Left ventricle myocardium superior (tissue), 1 donor: Measurements from ENCODE around the gene TNKS1BP1. TPM values are rescaled to one million over a fixed set of nuclear protein-coding genes. Genes with fewer than 3 reads are reported as not detected.
"Not testable (repeated sequence)": the region's sequence is repeated elsewhere in the genome, so short reads cannot be mapped to it uniquely, and the experiment has no call there.

Source experiments
- ATAC-seq: fragments of 200-7000 bp; cut with Tn5 transposase; one replicate; pipeline ENCODE4 v1.9.1; 2020; ENCODE audit warnings: mild to moderate bottlenecking, moderate library complexity
- DNase-seq: peaks from one replicate; pipeline ENCODE4 v3.0.0-alpha.2; 2020
- intact Hi-C: fragments of 100-400 bp; cut with micrococcal nuclease; formaldehyde crosslinking; loops from one replicate; pipeline ENCODE4 v1.11.0; 2022
- long read RNA-seq: library from polyadenylated mRNA; unstranded; transcript quantifications from one replicate; pipeline ENCODE4 v2.0.0, GENCODE V29; 2021
- total RNA-seq: library from RNA; stranded (reverse); fragmentation: NEBNext Ultra II Directional; extraction: Animal tissue kit (Norgen Biotek cat#: 25700); gene quantifications from one replicate; pipeline ENCODE4 v1.2.1, GENCODE V29; 2021
- donor health status: DM: no; HTN: yes; CAD: no; lungs with severe emphysema.

Gene TNKS1BP1
- 44.4 TPM for total RNA-seq
- long read RNA-seq, full-length matches to known transcripts, result 15 of 52 reads
- long read RNA-seq, partial matches to known transcripts, result 31 of 52 reads
- long read RNA-seq, other reads (novel, unspliced or antisense), result 6 of 52 reads

GRCh38 chr11:57324886-57325734, at the start of gene TNKS1BP1:
TNKS1BP1 (minus strand) TSS chr11:57324952; CDS start chr11:57321885, 3,067 bp downstream.
- DNase-seq (peak; percentile 97), ATAC-seq (peak; percentile 83)

GRCh38 chr11:57373146-57373545, 48.4 kb upstream of the TNKS1BP1 start:
- intact Hi-C loops, result no loop called here
- ATAC-seq, result peak; percentile 65
- DNase-seq, result no peak

More at GRCh38 chr11:57324886-57325734, at the start of gene TNKS1BP1:
- intact Hi-C loops, result no loop called here

GRCh38 chr11:57370941-57371340, 46.2 kb upstream of the TNKS1BP1 start:
- intact Hi-C loops, result no loop called here
- no peak for DNase-seq
- no peak for ATAC-seq

- DNase-seq (no peak), ATAC-seq (no peak)
- intact Hi-C loops, result no loop called here
These were observed 45.5 kb upstream of the TNKS1BP1 start for GRCh38 chr11:57370251-57370650.

GRCh38 chr11:57368845-57369232, 44.1 kb upstream of the TNKS1BP1 start:
- intact Hi-C loops, result loop anchor here (10.0 kb wide), 1 partner anchor 66 kb away; no protein-coding TSS in a partner anchor
- no peak for DNase-seq
- ATAC-seq, result no peak

GRCh38 chr11:57368106-57368844, 43.5 kb upstream of the TNKS1BP1 start:
- intact Hi-C loops, result loop anchor here (10.0 kb wide), 1 partner anchor 67 kb away; no protein-coding TSS in a partner anchor
- ATAC-seq, result no peak
- no peak for DNase-seq

- ATAC-seq, result no peak
- intact Hi-C loops, result loop anchor here (10.0 kb wide), 1 partner anchor 70 kb away; no protein-coding TSS in a partner anchor
- no peak for DNase-seq
These were observed 40.3 kb upstream of the TNKS1BP1 start for GRCh38 chr11:57364851-57365660.

GRCh38 chr11:57363131-57364080, 38.7 kb upstream of the TNKS1BP1 start:
- ATAC-seq (no peak), DNase-seq (no peak)
- intact Hi-C loops, result loop anchor here (10.0 kb wide), 1 partner anchor 71 kb away; no protein-coding TSS in a partner anchor

- DNase-seq (no peak), ATAC-seq (no peak)
- intact Hi-C loops, result loop anchor here (10.0 kb wide), 1 partner anchor 73 kb away; no protein-coding TSS in a partner anchor
These were observed 37.2 kb upstream of the TNKS1BP1 start for GRCh38 chr11:57361926-57362325.

- ATAC-seq, DNase-seq: not testable (repeated sequence)
- intact Hi-C loops, result loop anchor here (10.0 kb wide), 1 partner anchor 73 kb away; no protein-coding TSS in a partner anchor
These were observed 36.7 kb upstream of the TNKS1BP1 start for GRCh38 chr11:57361420-57361819.

GRCh38 chr11:57360991-57361390, 36.2 kb upstream of the TNKS1BP1 start:
- intact Hi-C loops, result loop anchor here (10.0 kb wide), 1 partner anchor 74 kb away; no protein-coding TSS in a partner anchor
- DNase-seq (no peak), ATAC-seq (no peak)

- intact Hi-C loops, result loop anchor here (10.0 kb wide), 1 partner anchor 75 kb away; no protein-coding TSS in a partner anchor
These were observed 35.3 kb upstream of the TNKS1BP1 start for GRCh38 chr11:57359896-57360690.

GRCh38 chr11:57359396-57359795, 34.6 kb upstream of the TNKS1BP1 start:
- ATAC-seq (no peak), DNase-seq (no peak)
- intact Hi-C loops, result no loop called here

More at GRCh38 chr11:57359896-57360690, 35.3 kb upstream of the TNKS1BP1 start:
- DNase-seq (no peak), ATAC-seq (no peak)

- ATAC-seq (no peak), DNase-seq (no peak)
- intact Hi-C loops, result no loop called here
These were observed 34.2 kb upstream of the TNKS1BP1 start for GRCh38 chr11:57358991-57359390.

GRCh38 chr11:57358543-57358961, 33.8 kb upstream of the TNKS1BP1 start:
- DNase-seq (no peak), ATAC-seq (peak; percentile 82)
- intact Hi-C loops, result no loop called here

GRCh38 chr11:57357856-57358255, 33.1 kb upstream of the TNKS1BP1 start:
- intact Hi-C loops, result no loop called here
- ATAC-seq, result peak; percentile 18
- no peak for DNase-seq

- intact Hi-C loops, result no loop called here
- DNase-seq, result no peak
- ATAC-seq, result no peak
These were observed 32.6 kb upstream of the TNKS1BP1 start for GRCh38 chr11:57357310-57357709.
